GM19452 (cell line): Measurements from ENCODE around the gene DDX42.
A peak's percentile ranks its signal among the peaks of the same experiment; 100 is the strongest.

Experiments
- ATAC-seq: cut with Tn5 transposase; IDR thresholded peaks from one replicate; pipeline ENCODE4 v1.9.1; 2021; ENCODE audit not compliant: unreplicated experiment

Gene DDX42

GRCh38 chr17:63774141-63774968 is at the start of gene DDX42:
Gene DDX42 (plus strand): TSS chr17:63774170. CDS start chr17:63787050, 12,880 bp downstream.
- peak; percentile 3 for ATAC-seq

GRCh38 chr17:63735691-63736090 is 38.3 kb upstream of the DDX42 start:
- ATAC-seq, result no peak

- ATAC-seq, result no peak
These were observed 33.4 kb upstream of the DDX42 start for GRCh38 chr17:63740464-63741142.

- ATAC-seq, result peak; percentile 12
These were observed 32.9 kb upstream of the DDX42 start for GRCh38 chr17:63741143-63741407.

- peak; percentile 90 for ATAC-seq
These were observed 32.4 kb upstream of the DDX42 start, which contains the start of gene STRADA for GRCh38 chr17:63741408-63742173. Gene STRADA (minus strand): TSS chr17:63741799. CDS start chr17:63728369, 13,430 bp downstream.

- ATAC-seq, result no peak
These were observed 22.2 kb upstream of the DDX42 start for GRCh38 chr17:63751806-63752205.

- ATAC-seq, result no peak
These were observed 21.3 kb upstream of the DDX42 start for GRCh38 chr17:63752707-63753106.

GRCh38 chr17:63753215-63753614 is 20.8 kb upstream of the DDX42 start:
- ATAC-seq, result no peak

GRCh38 chr17:63754046-63754445 is 19.9 kb upstream of the DDX42 start:
- no peak for ATAC-seq

- ATAC-seq, result no peak
These were observed 15.5 kb upstream of the DDX42 start for GRCh38 chr17:63758428-63758827.

GRCh38 chr17:63760771-63761539 is 13.0 kb upstream of the DDX42 start:
- ATAC-seq, result no peak

GRCh38 chr17:63762161-63763078 is 11.6 kb upstream of the DDX42 start:
- no peak for ATAC-seq

GRCh38 chr17:63764716-63765115 is 9.3 kb upstream of the DDX42 start:
- no peak for ATAC-seq

- no peak for ATAC-seq
These were observed 7.2 kb upstream of the DDX42 start for GRCh38 chr17:63766754-63767153.

GRCh38 chr17:63768433-63768832 is 5.5 kb upstream of the DDX42 start:
- ATAC-seq, result no peak

- ATAC-seq, result no peak
These were observed 1.1 kb upstream of the DDX42 start for GRCh38 chr17:63772801-63773271.

GRCh38 chr17:63773272-63774140 is 464 bp upstream of the DDX42 start, which contains the start of gene CCDC47:
Gene CCDC47 (minus strand): TSS chr17:63773597. CDS start chr17:63766175, 7,422 bp downstream.
- peak; percentile 89 for ATAC-seq

GRCh38 chr17:63774969-63775265 is 947 bp downstream of the DDX42 start:
- no peak for ATAC-seq

- ATAC-seq, result no peak
These were observed 1.4 kb downstream of the DDX42 start for GRCh38 chr17:63775420-63775819.
